Endothelial cell of umbilical vein (primary cell): Measurements from ENCODE around the gene PBX3. TPM values are rescaled to one million over a fixed set of nuclear protein-coding genes. Genes with fewer than 3 reads are reported as not detected.

Source experiments
- BruUV-seq: library from RNA; stranded (reverse); fragments of 400-500 nt; replicated peaks from 2 replicates; lab custom pipeline; 2021; lab: Mats Ljungman, UMichigan
- CTCF ChIA-PET: fragments of 300-600, 350-600 bp; sonication (Branson Sonifier 250); formaldehyde crosslinking; loops from one replicate; lab custom pipeline; 2021; ENCODE audit warnings: antibody characterized with exemption, inconsistent platforms; lab: Charles Lee
- POLR2A ChIA-PET: fragments of 300-600, 350-600 bp; sonication (Branson Sonifier 250); formaldehyde crosslinking; loops from one replicate; lab custom pipeline; 2021; ENCODE audit warnings: antibody characterized with exemption, inconsistent platforms; lab: Charles Lee
- DNase-seq: peaks from one replicate; pipeline ENCODE4 v3.0.0-alpha.2; 2011; ENCODE audit warnings: low read depth, low spot score
- FAIRE-seq: peaks from 2 replicates; lab custom pipeline; 2011; peaks lifted over from hg19 to GRCh38; lab: Jason Lieb, UNC
- H2AFZ ChIP-seq: 2 replicates; pipeline ENCODE4 v1.6.0; 2012; ENCODE audit warnings: low read depth, low read length, control low read depth, inconsistent platforms
- H3K27ac ChIP-seq: 2 replicates; pipeline ENCODE4 v1.5.1; 2011; ENCODE audit warnings: low read depth, mild to moderate bottlenecking, control low read depth, low read length, moderate library complexity; ENCODE audit not compliant: insufficient read depth
- H3K27me3 ChIP-seq, 2 experiments: 2 replicates each; pipeline versions ENCODE4 v1.6.0 to v1.6.1; 2011; ENCODE audit warnings: low read length in 2 of 2, mixed read lengths in 1 of 2; ENCODE audit not compliant: control insufficient read depth in 2 of 2, insufficient read depth in 2 of 2
- H3K36me3 ChIP-seq, 2 experiments: 2 replicates in 1 of 2; 3 replicates in 1 of 2; pipeline ENCODE4 v1.5.1; 2011; ENCODE audit warnings: low read length in 2 of 2, mild to moderate bottlenecking in 1 of 2, moderate library complexity in 1 of 2; ENCODE audit not compliant: control insufficient read depth in 2 of 2, insufficient read depth in 2 of 2; ENCODE audit errors: extremely low read depth in 1 of 2
- H3K4me1 ChIP-seq: 3 replicates; pipeline ENCODE4 v1.5.1; 2011; ENCODE audit warnings: mild to moderate bottlenecking, low read length; ENCODE audit not compliant: control insufficient read depth, insufficient read depth; ENCODE audit errors: extremely low read depth
- H3K4me2 ChIP-seq: 2 replicates; pipeline ENCODE4 v1.6.1; 2011; ENCODE audit warnings: low read length, control low read depth, mixed read lengths; ENCODE audit not compliant: insufficient read depth
- H3K4me3 ChIP-seq, 3 experiments: fragments of 200-600 bp in 1 of 3; sonication (generic), shearing (Covaris generic) in 1 of 3; replicated peaks in 1 of 3; 2 replicates each; pipeline ENCODE4 v1.5.1; 2011 to 2016; ENCODE audit warnings: control low read depth in 3 of 3, low read length in 3 of 3, mild to moderate bottlenecking in 2 of 3, inconsistent platforms in 1 of 3, low read depth in 1 of 3, moderate library complexity in 1 of 3; ENCODE audit not compliant: insufficient read depth in 1 of 3
- H3K79me2 ChIP-seq: 2 replicates; pipeline ENCODE4 v1.6.0; 2012; ENCODE audit warnings: low read length, inconsistent platforms; ENCODE audit not compliant: control insufficient read depth, insufficient read depth
- H3K9ac ChIP-seq: replicated peaks from 2 replicates; pipeline ENCODE3; 2011; ENCODE audit warnings: low read length, control low read depth; ENCODE audit not compliant: insufficient read depth; ENCODE audit errors: extremely low read depth
- H3K9me1 ChIP-seq: replicated peaks from 3 replicates; pipeline ENCODE4 v1.6.0; 2011; ENCODE audit warnings: mild to moderate bottlenecking, low read length; ENCODE audit not compliant: control insufficient read depth, insufficient read depth; ENCODE audit errors: extremely low read depth
- H3K9me3 ChIP-seq: replicated peaks from 2 replicates; pipeline ENCODE4 v1.5.1; 2012; ENCODE audit warnings: low read length, inconsistent platforms; ENCODE audit not compliant: control insufficient read depth, insufficient read depth
- H4K20me1 ChIP-seq: replicated peaks from 2 replicates; pipeline ENCODE3; 2011; ENCODE audit warnings: mild to moderate bottlenecking, low read length; ENCODE audit not compliant: control insufficient read depth, insufficient read depth; ENCODE audit errors: extremely low read depth
- CTCF ChIP-seq, 2 donors: IDR thresholded peaks; 1 replicate in 1 of 2; 2 replicates in 1 of 2; pipeline ENCODE4 v1.5.1; 2011; ENCODE audit warnings: low read length in 2 of 2, mild to moderate bottlenecking in 2 of 2, moderate library complexity in 2 of 2, control low read depth in 1 of 2, inconsistent platforms in 1 of 2, low read depth in 1 of 2; ENCODE audit not compliant: insufficient read depth in 1 of 2; ENCODE audit errors: extremely low read depth in 1 of 2
- EZH2 ChIP-seq: IDR thresholded peaks from 2 replicates; pipeline ENCODE4 v1.6.1; 2012; ENCODE audit warnings: borderline replicate concordance, low read depth, mild to moderate bottlenecking, moderate library complexity, low read length, inconsistent platforms; ENCODE audit not compliant: severe bottlenecking
- FOS ChIP-seq: IDR thresholded peaks from 2 replicates; pipeline ENCODE4 v1.6.1; 2011; ENCODE audit warnings: mild to moderate bottlenecking, low read length, moderate library complexity, borderline replicate concordance; ENCODE audit not compliant: insufficient read depth
- GATA2 ChIP-seq: IDR thresholded peaks from 2 replicates; pipeline ENCODE4 v1.7.0; 2011; ENCODE audit warnings: low read depth, mild to moderate bottlenecking, moderate library complexity, mixed read lengths, low read length; ENCODE audit not compliant: insufficient read length, insufficient read depth
- JUN ChIP-seq: IDR thresholded peaks from 2 replicates; pipeline ENCODE4 v1.6.1; 2011; ENCODE audit warnings: borderline replicate concordance, low read depth; ENCODE audit not compliant: insufficient read length, insufficient read depth
- MAX ChIP-seq: IDR thresholded peaks from 2 replicates; pipeline ENCODE4 v1.6.1; 2011; ENCODE audit not compliant: insufficient read depth, insufficient read length
- MYC ChIP-seq: IDR thresholded peaks from one replicate; pipeline ENCODE4 v1.6.1; 2011; ENCODE audit warnings: mild to moderate bottlenecking, low read depth, low read length
- POLR2A ChIP-seq: IDR thresholded peaks from 2 replicates; pipeline ENCODE4 v1.6.1; 2012; ENCODE audit warnings: low read depth, mild to moderate bottlenecking, control low read depth, low read length
- POLR2AphosphoS5 ChIP-seq: IDR thresholded peaks from 2 replicates; pipeline ENCODE4 v1.6.1; 2012; ENCODE audit warnings: low read depth, mild to moderate bottlenecking, control low read depth, low read length, moderate library complexity; ENCODE audit not compliant: insufficient read depth
- dilution Hi-C: fragments of 300-500 bp; cut with MboI; formaldehyde crosslinking; loops from one replicate; pipeline ENCODE4 v1.15.0; 2019; ENCODE audit warnings: low sequenced_read_pairs; ENCODE audit not compliant: extremely low pct_ligation_motif_present
- intact Hi-C: fragments of 100-400 bp; cut with micrococcal nuclease; formaldehyde crosslinking; loops from one replicate; pipeline ENCODE4 v1.10.0; 2022
- polyA plus RNA-seq, 4 experiments: library from polyadenylated mRNA; depleted of rRNA in 3 of 4; stranded (reverse) in 3 of 4; unstranded in 1 of 4; fragments of >200 nt; gene quantifications; 2 replicates each; pipeline versions ENCODE4 v1.2.1 to v1.2.3, GENCODE V29; 2011 to 2012; ENCODE audit warnings: missing spikeins in 1 of 4
- total RNA-seq: library from RNA; stranded (reverse); gene quantifications from 2 replicates; pipeline ENCODE4 v1.2.3, GENCODE V29; 2021

PBX3 gene
- total and polyA plus RNA-seq, 2 donors (not counting 3 experiments of a cell fraction or from before 2014, with no cell fraction given): 18.8 to 42.0 TPM

GRCh38 chr9:126016579-126017290, 269.6 kb downstream of the PBX3 start:
- intact Hi-C loops (no loop called here), dilution Hi-C loops (no loop called here)
- CTCF ChIA-PET: interaction anchor here (1.0 kb wide), 1 partner anchor 48 kb away, joined by 3 read pairs; no protein-coding TSS in a partner anchor
- FAIRE-seq (no peak), DNase-seq (no peak)
- H3K4me2 ChIP-seq: no peak overlapping the region
- POLR2A ChIA-PET: no interaction called here
- no peaks in the 10 kb centered on the region for H3K36me3 ChIP-seq
- H3K4me3 ChIP-seq: no peak overlapping the region
- no peaks in the 10 kb centered on the region for H4K20me1 ChIP-seq
- no peak overlapping the region for H2AFZ ChIP-seq
- no TSS peak for BruUV-seq
- H3K27ac ChIP-seq: no peak overlapping the region
- no peaks in the 10 kb centered on the region for H3K9me3 ChIP-seq
- no peaks in the 10 kb centered on the region for H3K9me1 ChIP-seq
- H3K4me1 ChIP-seq: no peaks in the 10 kb centered on the region
- H3K9ac ChIP-seq: no peak overlapping the region
- no peaks in the 10 kb centered on the region for H3K79me2 ChIP-seq
- TF ChIP-seq EZH2: no peak
- TF ChIP-seq MYC: no peak
- no peak for TF ChIP-seq GATA2
- TF ChIP-seq POLR2AphosphoS5: no peak
- TF ChIP-seq CTCF (IDR thresholded peaks at IDR 0.05; ENCODE audit: extremely low read depth in 1 of 2, insufficient read depth in 1 of 2, low read depth in 1 of 2, low read length in 2 of 2): no peak
- TF ChIP-seq JUN: no peak
- TF ChIP-seq POLR2A: no peak
- no peak for TF ChIP-seq MAX
- TF ChIP-seq FOS: no peak
- no peaks in the 10 kb centered on the region for H3K27me3 ChIP-seq

Other genes starting within 250 kb of the PBX3 start
- gene MAPKAP1, start 40.2 kb upstream of the PBX3 start, total RNA-seq: 98.6 and 99.1 TPM in 2 replicates
- gene MAPKAP1, start 40.2 kb upstream of the PBX3 start, polyA plus RNA-seq: 61.9 and 72.4 TPM in 2 replicates